ENCODE measurements around the gene MROH2A. TPM values are rescaled to one million over a fixed set of nuclear protein-coding genes. Genes with fewer than 3 reads are reported as not detected.
A peak's percentile ranks its signal among the peaks of the same experiment; 100 is the strongest.

Gene MROH2A
- total and polyA plus RNA-seq, 9 of the 15 experiments (the other 6 are each of a cell fraction or from before 2014, with no cell fraction given) = 0.03 TPM; not detected in 8

DNA sequence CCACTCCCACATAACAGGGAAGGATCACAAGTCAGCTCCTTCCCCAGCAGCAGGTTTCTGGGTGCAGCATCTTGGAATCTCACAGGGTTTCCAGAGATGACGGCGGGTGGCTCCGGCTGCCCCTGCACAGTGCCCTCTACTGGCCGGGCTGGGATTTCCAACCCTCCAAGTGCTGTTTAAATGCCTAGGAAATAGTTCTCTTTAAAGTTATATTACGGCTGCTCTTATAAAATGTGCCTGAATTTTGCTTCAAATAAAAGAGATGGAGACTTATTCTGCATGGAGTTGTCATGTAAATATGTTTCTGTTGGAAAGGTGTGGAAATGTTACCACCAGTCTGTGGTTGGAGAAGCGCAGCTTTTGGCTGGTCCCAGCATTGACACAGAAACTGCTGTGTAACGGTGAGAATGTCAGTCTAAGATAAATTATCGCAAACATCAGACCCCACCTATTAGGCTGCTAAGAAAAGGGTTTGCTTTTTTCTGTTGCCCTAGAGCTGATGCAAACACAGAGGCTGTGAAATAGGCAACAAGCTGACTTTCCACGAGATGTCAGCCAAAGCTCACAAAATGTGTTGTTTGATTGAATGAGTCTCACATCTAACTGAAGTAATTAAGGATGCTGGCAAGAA, 79.5 kb downstream of the MROH2A start (continued):
- TF ChIP-seq POLR2A (conservative IDR thresholded peaks at IDR 0.05) = no peak
- TF ChIP-seq SMAD4 (CRISPR knock-in tag; conservative IDR thresholded peaks at IDR 0.05) = no peak
- peak; percentile 15; the same call in 1 of the 2 replicates for TF ChIP-seq NFE2L1 (tag; IDR thresholded peaks at IDR 0.05; ENCODE audit: borderline replicate concordance, low read depth)
- TF ChIP-seq POLR3A (IDR thresholded peaks at IDR 0.05; ENCODE audit: borderline replicate concordance, extremely low read depth, insufficient read depth, insufficient read length) = no peak
- TF ChIP-seq, protein P1, sequence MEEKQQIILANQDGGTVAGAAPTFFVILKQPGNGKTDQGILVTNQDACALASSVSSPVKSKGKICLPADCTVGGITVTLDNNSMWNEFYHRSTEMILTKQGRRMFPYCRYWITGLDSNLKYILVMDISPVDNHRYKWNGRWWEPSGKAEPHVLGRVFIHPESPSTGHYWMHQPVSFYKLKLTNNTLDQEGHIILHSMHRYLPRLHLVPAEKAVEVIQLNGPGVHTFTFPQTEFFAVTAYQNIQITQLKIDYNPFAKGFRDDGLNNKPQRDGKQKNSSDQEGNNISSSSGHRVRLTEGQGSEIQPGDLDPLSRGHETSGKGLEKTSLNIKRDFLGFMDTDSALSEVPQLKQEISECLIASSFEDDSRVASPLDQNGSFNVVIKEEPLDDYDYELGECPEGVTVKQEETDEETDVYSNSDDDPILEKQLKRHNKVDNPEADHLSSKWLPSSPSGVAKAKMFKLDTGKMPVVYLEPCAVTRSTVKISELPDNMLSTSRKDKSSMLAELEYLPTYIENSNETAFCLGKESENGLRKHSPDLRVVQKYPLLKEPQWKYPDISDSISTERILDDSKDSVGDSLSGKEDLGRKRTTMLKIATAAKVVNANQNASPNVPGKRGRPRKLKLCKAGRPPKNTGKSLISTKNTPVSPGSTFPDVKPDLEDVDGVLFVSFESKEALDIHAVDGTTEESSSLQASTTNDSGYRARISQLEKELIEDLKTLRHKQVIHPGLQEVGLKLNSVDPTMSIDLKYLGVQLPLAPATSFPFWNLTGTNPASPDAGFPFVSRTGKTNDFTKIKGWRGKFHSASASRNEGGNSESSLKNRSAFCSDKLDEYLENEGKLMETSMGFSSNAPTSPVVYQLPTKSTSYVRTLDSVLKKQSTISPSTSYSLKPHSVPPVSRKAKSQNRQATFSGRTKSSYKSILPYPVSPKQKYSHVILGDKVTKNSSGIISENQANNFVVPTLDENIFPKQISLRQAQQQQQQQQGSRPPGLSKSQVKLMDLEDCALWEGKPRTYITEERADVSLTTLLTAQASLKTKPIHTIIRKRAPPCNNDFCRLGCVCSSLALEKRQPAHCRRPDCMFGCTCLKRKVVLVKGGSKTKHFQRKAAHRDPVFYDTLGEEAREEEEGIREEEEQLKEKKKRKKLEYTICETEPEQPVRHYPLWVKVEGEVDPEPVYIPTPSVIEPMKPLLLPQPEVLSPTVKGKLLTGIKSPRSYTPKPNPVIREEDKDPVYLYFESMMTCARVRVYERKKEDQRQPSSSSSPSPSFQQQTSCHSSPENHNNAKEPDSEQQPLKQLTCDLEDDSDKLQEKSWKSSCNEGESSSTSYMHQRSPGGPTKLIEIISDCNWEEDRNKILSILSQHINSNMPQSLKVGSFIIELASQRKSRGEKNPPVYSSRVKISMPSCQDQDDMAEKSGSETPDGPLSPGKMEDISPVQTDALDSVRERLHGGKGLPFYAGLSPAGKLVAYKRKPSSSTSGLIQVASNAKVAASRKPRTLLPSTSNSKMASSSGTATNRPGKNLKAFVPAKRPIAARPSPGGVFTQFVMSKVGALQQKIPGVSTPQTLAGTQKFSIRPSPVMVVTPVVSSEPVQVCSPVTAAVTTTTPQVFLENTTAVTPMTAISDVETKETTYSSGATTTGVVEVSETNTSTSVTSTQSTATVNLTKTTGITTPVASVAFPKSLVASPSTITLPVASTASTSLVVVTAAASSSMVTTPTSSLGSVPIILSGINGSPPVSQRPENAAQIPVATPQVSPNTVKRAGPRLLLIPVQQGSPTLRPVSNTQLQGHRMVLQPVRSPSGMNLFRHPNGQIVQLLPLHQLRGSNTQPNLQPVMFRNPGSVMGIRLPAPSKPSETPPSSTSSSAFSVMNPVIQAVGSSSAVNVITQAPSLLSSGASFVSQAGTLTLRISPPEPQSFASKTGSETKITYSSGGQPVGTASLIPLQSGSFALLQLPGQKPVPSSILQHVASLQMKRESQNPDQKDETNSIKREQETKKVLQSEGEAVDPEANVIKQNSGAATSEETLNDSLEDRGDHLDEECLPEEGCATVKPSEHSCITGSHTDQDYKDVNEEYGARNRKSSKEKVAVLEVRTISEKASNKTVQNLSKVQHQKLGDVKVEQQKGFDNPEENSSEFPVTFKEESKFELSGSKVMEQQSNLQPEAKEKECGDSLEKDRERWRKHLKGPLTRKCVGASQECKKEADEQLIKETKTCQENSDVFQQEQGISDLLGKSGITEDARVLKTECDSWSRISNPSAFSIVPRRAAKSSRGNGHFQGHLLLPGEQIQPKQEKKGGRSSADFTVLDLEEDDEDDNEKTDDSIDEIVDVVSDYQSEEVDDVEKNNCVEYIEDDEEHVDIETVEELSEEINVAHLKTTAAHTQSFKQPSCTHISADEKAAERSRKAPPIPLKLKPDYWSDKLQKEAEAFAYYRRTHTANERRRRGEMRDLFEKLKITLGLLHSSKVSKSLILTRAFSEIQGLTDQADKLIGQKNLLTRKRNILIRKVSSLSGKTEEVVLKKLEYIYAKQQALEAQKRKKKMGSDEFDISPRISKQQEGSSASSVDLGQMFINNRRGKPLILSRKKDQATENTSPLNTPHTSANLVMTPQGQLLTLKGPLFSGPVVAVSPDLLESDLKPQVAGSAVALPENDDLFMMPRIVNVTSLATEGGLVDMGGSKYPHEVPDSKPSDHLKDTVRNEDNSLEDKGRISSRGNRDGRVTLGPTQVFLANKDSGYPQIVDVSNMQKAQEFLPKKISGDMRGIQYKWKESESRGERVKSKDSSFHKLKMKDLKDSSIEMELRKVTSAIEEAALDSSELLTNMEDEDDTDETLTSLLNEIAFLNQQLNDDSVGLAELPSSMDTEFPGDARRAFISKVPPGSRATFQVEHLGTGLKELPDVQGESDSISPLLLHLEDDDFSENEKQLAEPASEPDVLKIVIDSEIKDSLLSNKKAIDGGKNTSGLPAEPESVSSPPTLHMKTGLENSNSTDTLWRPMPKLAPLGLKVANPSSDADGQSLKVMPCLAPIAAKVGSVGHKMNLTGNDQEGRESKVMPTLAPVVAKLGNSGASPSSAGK (IDR thresholded peaks at IDR 0.05) = no peak
- TF ChIP-seq ARID2 (IDR thresholded peaks at IDR 0.05) = no peak
- TF ChIP-seq, protein P2, sequence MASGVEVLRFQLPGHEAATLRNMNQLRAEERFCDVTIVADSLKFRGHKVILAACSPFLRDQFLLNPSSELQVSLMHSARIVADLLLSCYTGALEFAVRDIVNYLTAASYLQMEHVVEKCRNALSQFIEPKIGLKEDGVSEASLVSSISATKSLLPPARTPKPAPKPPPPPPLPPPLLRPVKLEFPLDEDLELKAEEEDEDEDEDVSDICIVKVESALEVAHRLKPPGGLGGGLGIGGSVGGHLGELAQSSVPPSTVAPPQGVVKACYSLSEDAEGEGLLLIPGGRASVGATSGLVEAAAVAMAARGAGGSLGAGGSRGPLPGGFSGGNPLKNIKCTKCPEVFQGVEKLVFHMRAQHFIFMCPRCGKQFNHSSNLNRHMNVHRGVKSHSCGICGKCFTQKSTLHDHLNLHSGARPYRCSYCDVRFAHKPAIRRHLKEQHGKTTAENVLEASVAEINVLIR (CRISPR knock-in tag; IDR thresholded peaks at IDR 0.05) = no peak
- no peak for TF ChIP-seq RBM39 (optimal IDR thresholded peaks at IDR 0.05; ENCODE audit: low read depth, low read length)
- TF ChIP-seq CBX8 (IDR thresholded peaks at IDR 0.05; ENCODE audit: borderline replicate concordance, extremely low read depth, low read depth, low read length, poor library complexity, severe bottlenecking) = no peak
- no peak for TF ChIP-seq ZNF133 (CRISPR knock-in tag; IDR thresholded peaks at IDR 0.05)
- no peak for TF ChIP-seq NFIC (IDR thresholded peaks at IDR 0.05)
- TF ChIP-seq SMARCE1 (IDR thresholded peaks at IDR 0.05) = peak; percentile 52; the same call in 1 of the 2 replicates
